ENCODE measurements around the gene SH3BP5.

Gene SH3BP5

GRCh38 chr3:15323063-15323462, 9.3 kb downstream of the SH3BP5 start:
- no peak for DNase-seq

GRCh38 chr3:15321349-15321748, 11.0 kb downstream of the SH3BP5 start:
- DNase-seq = no peak

- no peak for DNase-seq
These were observed 12.8 kb downstream of the SH3BP5 start for GRCh38 chr3:15319575-15319974.

- no peak for DNase-seq
These were observed 13.2 kb downstream of the SH3BP5 start for GRCh38 chr3:15319136-15319535.

- DNase-seq = no peak
These were observed 13.7 kb downstream of the SH3BP5 start for GRCh38 chr3:15318661-15319060.

GRCh38 chr3:15316998-15317435, 15.4 kb downstream of the SH3BP5 start:
- DNase-seq = no peak

GRCh38 chr3:15315003-15315402, 17.4 kb downstream of the SH3BP5 start:
- DNase-seq = no peak

- DNase-seq = no peak
These were observed 18.1 kb downstream of the SH3BP5 start for GRCh38 chr3:15314276-15314675.

GRCh38 chr3:15313461-15313860, 18.9 kb downstream of the SH3BP5 start:
- DNase-seq = no peak

GRCh38 chr3:15312550-15312949, 19.8 kb downstream of the SH3BP5 start:
- DNase-seq = no peak

GRCh38 chr3:15310491-15311370, 21.7 kb downstream of the SH3BP5 start:
- DNase-seq = no peak

- no peak for DNase-seq
These were observed 22.6 kb downstream of the SH3BP5 start for GRCh38 chr3:15309662-15310335.

GRCh38 chr3:15307580-15307979, 24.8 kb downstream of the SH3BP5 start:
- DNase-seq = no peak

- DNase-seq = no peak
These were observed 25.4 kb downstream of the SH3BP5 start for GRCh38 chr3:15306979-15307359.

GRCh38 chr3:15305359-15305844, 27.0 kb downstream of the SH3BP5 start:
- no peak for DNase-seq

GRCh38 chr3:15303728-15304127, 28.7 kb downstream of the SH3BP5 start:
- no peak for DNase-seq

- DNase-seq = no peak
These were observed 29.2 kb downstream of the SH3BP5 start for GRCh38 chr3:15303216-15303615.

GRCh38 chr3:15301761-15302160, 30.6 kb downstream of the SH3BP5 start:
- DNase-seq = no peak

GRCh38 chr3:15300323-15301078, 31.9 kb downstream of the SH3BP5 start:
- DNase-seq = no peak

GRCh38 chr3:15299036-15299435, 33.4 kb downstream of the SH3BP5 start:
- peak; percentile 59 for DNase-seq

- DNase-seq = no peak
These were observed 33.9 kb downstream of the SH3BP5 start for GRCh38 chr3:15298504-15298903.

GRCh38 chr3:15297608-15298350, 34.6 kb downstream of the SH3BP5 start:
- DNase-seq = no peak

- DNase-seq = no peak
These were observed 36.9 kb downstream of the SH3BP5 start for GRCh38 chr3:15295506-15295905.
